ENCODE measurements around the gene GPAT2.
"Not testable (repeated sequence)": the region's sequence is repeated elsewhere in the genome, so short reads cannot be mapped to it uniquely, and the experiment has no call there.

GPAT2 gene

GRCh38 chr2:96022126-96022525 is 12.6 kb downstream of the GPAT2 start:
- not testable (repeated sequence) for FAIRE-seq

- FAIRE-seq, result not testable (repeated sequence)
Measured at GRCh38 chr2:96021142-96021541, 13.6 kb downstream of the GPAT2 start.

- not testable (repeated sequence) for FAIRE-seq
Measured at GRCh38 chr2:96019909-96020590, 14.7 kb downstream of the GPAT2 start.

- not testable (repeated sequence) for FAIRE-seq
Measured at GRCh38 chr2:96016321-96016720, 18.4 kb downstream of the GPAT2 start.

- FAIRE-seq, result not testable (repeated sequence)
Measured at GRCh38 chr2:96012792-96013264, 21.9 kb downstream of the GPAT2 start.

GRCh38 chr2:96012086-96012791 is 22.5 kb downstream of the GPAT2 start:
- not testable (repeated sequence) for FAIRE-seq

GRCh38 chr2:96011129-96011455 is 23.6 kb downstream of the GPAT2 start:
- FAIRE-seq, result not testable (repeated sequence)

- FAIRE-seq, result not testable (repeated sequence)
Measured at GRCh38 chr2:96010320-96011128, 24.2 kb downstream of the GPAT2 start.

GRCh38 chr2:96009833-96010232 is 24.9 kb downstream of the GPAT2 start:
- not testable (repeated sequence) for FAIRE-seq

- not testable (repeated sequence) for FAIRE-seq
Measured at GRCh38 chr2:96008051-96008450, 26.7 kb downstream of the GPAT2 start.

- not testable (repeated sequence) for FAIRE-seq
Measured at GRCh38 chr2:96006248-96006647, 28.5 kb downstream of the GPAT2 start.

GRCh38 chr2:95992520-95993272 is 42.0 kb downstream of the GPAT2 start:
- FAIRE-seq, result peak; percentile 45

- FAIRE-seq, result not testable (repeated sequence)
Measured at GRCh38 chr2:95992102-95992501, 42.6 kb downstream of the GPAT2 start.

- not testable (repeated sequence) for FAIRE-seq
Measured at GRCh38 chr2:95991351-95992094, 43.2 kb downstream of the GPAT2 start, which contains the start of gene ANKRD36C. TSS of gene ANKRD36C (minus strand) at chr2:95991824. CDS start at chr2:95991708, 116 bp downstream.

GRCh38 chr2:95990884-95991283 is 43.8 kb downstream of the GPAT2 start:
- FAIRE-seq, result not testable (repeated sequence)

All from colon (tissue), 2 donors.